Ascending aorta (tissue), 2 donors: ENCODE data around the gene MAN1A2. TPM values are rescaled to one million over a fixed set of nuclear protein-coding genes. Genes with fewer than 3 reads are reported as not detected.

ENCODE experiments used
- DNase-seq, 2 donors: peaks; one replicate each; pipeline ENCODE4 v3.0.0-alpha.2; 2019; ENCODE audit warnings: low spot score in 2 of 2
- H3K27ac ChIP-seq, 2 donors: fragments of 200-600 bp; sonication (generic); one replicate each; pipeline ENCODE4 v1.5.1; 2016 to 2017; ENCODE audit warnings: mild to moderate bottlenecking in 1 of 2
- H3K27me3 ChIP-seq: fragments of 200-600 bp; sonication (generic); one replicate; pipeline ENCODE4 v1.5.1; 2017
- H3K36me3 ChIP-seq, 2 donors: fragments of 200-600 bp; sonication (generic); one replicate each; pipeline ENCODE4 v1.5.1; 2016
- H3K4me1 ChIP-seq, 2 donors: fragments of 200-600 bp; sonication (generic); one replicate each; pipeline ENCODE4 v1.5.1; 2016 to 2017; ENCODE audit warnings: mild to moderate bottlenecking in 1 of 2
- H3K4me3 ChIP-seq, 2 donors: fragments of 200-600 bp; sonication (generic); one replicate each; pipeline ENCODE4 v1.5.1; 2016 to 2017; ENCODE audit warnings: mild to moderate bottlenecking in 1 of 2
- H3K9me3 ChIP-seq, 2 donors: fragments of 200-600 bp; sonication (generic); one replicate each; pipeline ENCODE4 v1.5.1; 2016
- intact Hi-C: fragments of 100-400 bp; cut with DNase I; formaldehyde crosslinking; loops from one replicate; pipeline ENCODE4 v1.15.1; 2023
- total RNA-seq: library from RNA; depleted of rRNA; stranded (reverse); fragments of >200 nt; gene quantifications from one replicate; pipeline ENCODE4 v1.1.0, GENCODE V29; 2016
- TF ChIP-seq, protein P1 (sequence below), 3 experiments: fragments of 200-600 bp in 2 of 3; fragments of 450-650 bp in 1 of 3; sonication (generic) in 2 of 3; IDR thresholded peaks; one replicate each; pipeline ENCODE4 v1.5.1; 2016 to 2019; ENCODE audit warnings: antibody characterized with exemption in 3 of 3, mild to moderate bottlenecking in 1 of 3, moderate library complexity in 1 of 3

The MAN1A2 gene
- total RNA-seq, 1 donor from 2014 or later: 25.4 TPM

DNA sequence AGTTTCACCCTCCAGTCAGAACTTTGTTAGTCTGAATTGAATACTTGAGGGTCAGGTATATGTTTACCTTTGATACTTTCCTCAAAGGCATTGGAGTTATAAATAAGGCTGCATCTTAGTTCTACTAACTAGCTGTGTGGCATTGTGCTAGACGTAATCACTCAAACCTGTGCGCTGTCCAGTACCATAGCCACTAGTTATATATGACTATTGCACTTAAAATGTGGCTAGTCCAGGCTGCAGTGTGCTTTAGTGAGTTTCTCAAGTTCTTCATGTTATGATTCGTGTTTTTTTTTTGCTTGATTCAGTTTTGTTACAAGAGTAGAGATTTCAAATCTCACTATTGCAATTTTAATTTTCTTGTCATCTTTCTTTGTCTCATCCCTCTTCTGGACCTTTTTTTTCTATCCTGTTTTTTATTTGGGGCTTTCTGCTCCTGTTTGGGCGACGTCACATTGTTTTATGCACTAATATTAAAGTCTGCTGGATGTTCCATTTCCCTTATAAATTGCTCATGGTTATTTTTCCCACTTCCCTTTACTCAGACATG lies 5.7 kb downstream of the MAN1A2 start:
- no peaks in the 10 kb centered on the region for H3K9me3 ChIP-seq
- no peak overlapping the region for H3K4me3 ChIP-seq
- TF ChIP-seq, protein P1, sequence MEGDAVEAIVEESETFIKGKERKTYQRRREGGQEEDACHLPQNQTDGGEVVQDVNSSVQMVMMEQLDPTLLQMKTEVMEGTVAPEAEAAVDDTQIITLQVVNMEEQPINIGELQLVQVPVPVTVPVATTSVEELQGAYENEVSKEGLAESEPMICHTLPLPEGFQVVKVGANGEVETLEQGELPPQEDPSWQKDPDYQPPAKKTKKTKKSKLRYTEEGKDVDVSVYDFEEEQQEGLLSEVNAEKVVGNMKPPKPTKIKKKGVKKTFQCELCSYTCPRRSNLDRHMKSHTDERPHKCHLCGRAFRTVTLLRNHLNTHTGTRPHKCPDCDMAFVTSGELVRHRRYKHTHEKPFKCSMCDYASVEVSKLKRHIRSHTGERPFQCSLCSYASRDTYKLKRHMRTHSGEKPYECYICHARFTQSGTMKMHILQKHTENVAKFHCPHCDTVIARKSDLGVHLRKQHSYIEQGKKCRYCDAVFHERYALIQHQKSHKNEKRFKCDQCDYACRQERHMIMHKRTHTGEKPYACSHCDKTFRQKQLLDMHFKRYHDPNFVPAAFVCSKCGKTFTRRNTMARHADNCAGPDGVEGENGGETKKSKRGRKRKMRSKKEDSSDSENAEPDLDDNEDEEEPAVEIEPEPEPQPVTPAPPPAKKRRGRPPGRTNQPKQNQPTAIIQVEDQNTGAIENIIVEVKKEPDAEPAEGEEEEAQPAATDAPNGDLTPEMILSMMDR (IDR thresholded peaks at IDR 0.05): no peak
- DNase-seq: no peak
- H3K4me1 ChIP-seq: peaks cover 5 to 7% of the 10 kb centered on the region in 2 donors
- H3K36me3 ChIP-seq: no peaks in the 10 kb centered on the region
- intact Hi-C loops: no loop called here
- no peaks in the 10 kb centered on the region for H3K27me3 ChIP-seq
- H3K27ac ChIP-seq: no peak overlapping the region

DNA sequence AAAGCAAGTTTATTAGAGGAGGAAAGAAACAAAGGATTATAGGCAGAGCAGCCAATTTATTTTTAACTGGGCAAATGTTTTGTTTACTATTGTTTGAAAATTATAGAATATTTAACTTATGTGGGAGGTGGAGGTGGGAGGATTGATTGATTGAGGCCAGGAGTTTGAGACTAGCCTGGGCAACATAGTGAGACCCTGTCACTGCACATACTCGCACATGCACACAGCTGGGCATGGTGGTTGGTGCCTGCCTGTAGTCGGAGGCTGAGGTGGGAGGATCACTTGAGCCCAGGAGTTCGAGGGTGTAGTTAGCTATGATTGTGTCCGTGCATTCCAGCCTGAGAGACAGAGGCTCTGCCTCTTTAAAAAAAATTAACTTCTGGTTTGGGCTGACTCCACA lies 6.7 kb downstream of the MAN1A2 start:
- TF ChIP-seq, protein P1 (IDR thresholded peaks at IDR 0.05): no peak
- no peak overlapping the region for H3K4me3 ChIP-seq
- H3K36me3 ChIP-seq: no peaks in the 10 kb centered on the region
- no peaks in the 10 kb centered on the region for H3K9me3 ChIP-seq
- peaks cover 5 to 7% of the 10 kb centered on the region in 2 donors for H3K4me1 ChIP-seq
- no peaks in the 10 kb centered on the region for H3K27me3 ChIP-seq
- intact Hi-C loops: no loop called here
- DNase-seq: no peak
- no peak overlapping the region for H3K27ac ChIP-seq

DNA sequence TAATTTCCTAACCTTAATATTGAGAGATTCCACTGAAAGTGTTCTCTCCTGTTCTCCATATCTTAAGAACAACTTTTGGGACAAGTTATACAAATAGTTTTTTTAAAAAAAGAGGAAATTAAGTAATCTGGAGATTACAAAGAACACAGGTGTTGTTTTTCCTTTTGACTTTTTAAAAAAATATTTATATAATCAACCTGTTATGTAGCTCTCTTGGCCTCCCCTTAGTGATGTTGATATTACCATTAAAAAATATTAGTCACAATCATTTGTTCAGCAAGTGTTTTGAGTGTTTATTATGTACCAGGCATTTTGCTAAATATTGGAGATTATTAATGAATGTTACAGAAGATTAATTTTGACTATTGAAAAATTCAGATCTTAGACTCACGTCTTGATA lies 8.1 kb downstream of the MAN1A2 start:
- Histone ChIP-seq H3K36me3 (no peaks in the 10 kb centered on the region), H3K27me3 (no peaks in the 10 kb centered on the region), H3K27ac (no peak overlapping the region), H3K9me3 (no peaks in the 10 kb centered on the region), H3K4me1 (peaks cover 0 to 2% of the 10 kb centered on the region in 2 donors), H3K4me3 (no peak overlapping the region)
- TF ChIP-seq, protein P1 (IDR thresholded peaks at IDR 0.05): no peak
- intact Hi-C loops: no loop called here
- DNase-seq: no peak

DNA sequence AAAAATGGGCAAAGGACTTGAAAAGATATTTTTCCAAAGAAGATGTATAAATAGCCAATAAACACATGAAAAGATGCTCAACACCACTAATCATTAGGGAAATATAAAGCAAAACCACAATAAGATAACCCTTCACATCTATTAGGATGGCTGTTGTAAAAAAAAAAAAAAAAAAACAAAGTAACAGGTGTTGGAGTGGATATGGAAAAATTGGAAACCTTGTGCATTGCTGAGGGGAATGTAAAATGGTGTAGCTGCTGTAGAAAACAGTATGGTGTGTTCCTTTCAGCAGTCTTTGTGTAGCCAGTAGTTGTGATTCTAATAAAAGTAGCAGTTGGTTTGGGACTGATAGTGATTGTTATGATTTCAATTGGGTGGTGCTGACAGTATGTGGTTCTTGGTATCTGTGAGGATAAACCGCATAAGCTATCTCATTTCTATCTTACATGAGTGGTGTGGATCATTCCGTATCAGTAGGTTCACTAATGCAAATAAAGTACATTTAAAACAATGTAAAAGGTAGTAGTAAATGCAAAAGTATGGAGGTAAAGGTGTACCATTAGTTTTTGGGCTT lies 19.9 kb downstream of the MAN1A2 start:
- Histone ChIP-seq H3K27ac (no peak overlapping the region), H3K9me3 (peaks cover 0 to 7% of the 10 kb centered on the region in 2 donors), H3K4me3 (no peak overlapping the region), H3K4me1 (no peaks in the 10 kb centered on the region), H3K36me3 (no peaks in the 10 kb centered on the region), H3K27me3 (no peaks in the 10 kb centered on the region)
- TF ChIP-seq, protein P1 (IDR thresholded peaks at IDR 0.05): no peak
- no peak for DNase-seq
- intact Hi-C loops: no loop called here

DNA sequence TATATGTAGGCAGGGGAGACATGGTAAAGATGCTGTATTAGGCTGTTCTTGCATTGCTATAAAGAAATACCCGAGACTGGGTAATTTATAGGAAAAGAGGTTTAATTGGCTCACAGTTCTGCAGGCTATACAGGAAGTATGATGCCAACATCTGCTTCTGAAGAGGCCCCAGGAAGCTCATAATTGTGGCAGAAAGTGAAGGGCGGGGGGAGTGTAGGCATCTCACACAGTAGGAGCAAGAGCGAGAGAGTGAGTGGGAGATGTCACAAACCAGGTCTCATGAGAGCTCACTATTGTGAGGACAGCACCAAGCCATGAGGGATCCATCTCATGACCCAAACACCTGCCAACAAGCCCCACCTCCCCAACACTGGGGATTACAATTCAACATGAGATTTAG lies 21.1 kb downstream of the MAN1A2 start:
- TF ChIP-seq, protein P1 (IDR thresholded peaks at IDR 0.05): no peak
- Histone ChIP-seq H3K36me3 (no peaks in the 10 kb centered on the region), H3K27me3 (no peaks in the 10 kb centered on the region), H3K9me3 (no peaks in the 10 kb centered on the region), H3K27ac (no peak overlapping the region), H3K4me3 (no peak overlapping the region), H3K4me1 (peaks cover 0 to 8% of the 10 kb centered on the region in 2 donors)
- DNase-seq: no peak
- intact Hi-C loops: no loop called here
